Neural cell (in vitro differentiated cells): ENCODE data around the gene GPATCH2L. TPM values are rescaled to one million over a fixed set of nuclear protein-coding genes. Genes with fewer than 3 reads are reported as not detected.

Experiments used
- H2AFZ ChIP-seq: fragments of 200-600, 300-800 bp; sonication (generic), shearing (Covaris generic); 2 replicates; pipeline ENCODE4 v1.6.0; 2014; ENCODE audit warnings: low read depth, mild to moderate bottlenecking, antibody characterized with exemption, low read length, moderate library complexity
- H3F3A ChIP-seq: fragments of 200-600 bp; shearing (Covaris generic); 2 replicates; pipeline ENCODE4 v1.6.1; 2016; ENCODE audit warnings: mild to moderate bottlenecking, moderate library complexity, mixed read lengths, antibody characterized with exemption, low read length; ENCODE audit not compliant: insufficient read depth, poor library complexity, severe bottlenecking
- H3K27ac ChIP-seq: fragments of 200-600, 300-800 bp; sonication (generic), shearing (Covaris generic); 2 replicates; pipeline ENCODE4 v1.5.1; 2014; ENCODE audit warnings: mild to moderate bottlenecking, low read length, moderate library complexity
- H3K27me3 ChIP-seq: fragments of 300-800, 200-600 bp; sonication (generic), shearing (Covaris generic); 2 replicates; pipeline ENCODE4 v1.6.0; 2014; ENCODE audit warnings: mild to moderate bottlenecking, low read depth, low read length, moderate library complexity; ENCODE audit not compliant: insufficient read depth
- H3K36me3 ChIP-seq: fragments of 300-800, 200-600 bp; sonication (generic), shearing (Covaris generic); 2 replicates; pipeline ENCODE4 v1.5.1; 2014; ENCODE audit warnings: mild to moderate bottlenecking, antibody characterized with exemption, low read length, moderate library complexity; ENCODE audit not compliant: insufficient read depth
- H3K4me2 ChIP-seq: fragments of 300-800, 200-600 bp; sonication (generic), shearing (Covaris generic); 2 replicates; pipeline ENCODE4 v1.6.0; 2014; ENCODE audit warnings: mild to moderate bottlenecking, low read length
- H3K4me3 ChIP-seq: fragments of 300-800, 200-600 bp; sonication (generic), shearing (Covaris generic); 2 replicates; pipeline ENCODE4 v1.5.1; 2014; ENCODE audit warnings: mild to moderate bottlenecking, low read length, moderate library complexity
- H3K79me2 ChIP-seq: fragments of 200-600 bp; shearing (Covaris generic); replicated peaks from 2 replicates; pipeline ENCODE4 v1.6.0; 2014; ENCODE audit warnings: mild to moderate bottlenecking, low read length, moderate library complexity; ENCODE audit not compliant: insufficient read depth
- H3K9ac ChIP-seq: fragments of 300-800, 200-600 bp; sonication (generic), shearing (Covaris generic); 2 replicates; pipeline ENCODE4 v1.6.1; 2016; ENCODE audit warnings: mild to moderate bottlenecking, low read length, mixed read lengths
- H3K9me2 ChIP-seq: fragments of 200-600 bp; shearing (Covaris generic); 2 replicates; pipeline ENCODE4 v1.6.1; 2016; ENCODE audit warnings: mild to moderate bottlenecking, low read length, mixed read lengths; ENCODE audit not compliant: insufficient read depth
- H3K9me3 ChIP-seq: fragments of 200-600, 300-800 bp; sonication (generic), shearing (Covaris generic); 2 replicates; pipeline ENCODE4 v1.6.1; 2016; ENCODE audit warnings: mild to moderate bottlenecking, mixed run types, low read length, moderate library complexity, mixed read lengths
- H4K20me1 ChIP-seq: fragments of 200-600 bp; shearing (Covaris generic); 2 replicates; pipeline ENCODE4 v1.6.1; 2016; ENCODE audit warnings: mild to moderate bottlenecking, mixed run types; ENCODE audit not compliant: insufficient read depth
- EP300 ChIP-seq: fragments of 450-650 bp; conservative IDR thresholded peaks from 2 replicates; pipeline ENCODE4 v1.6.1; 2014; ENCODE audit warnings: antibody characterized with exemption, mild to moderate bottlenecking, moderate library complexity; ENCODE audit not compliant: poor library complexity, severe bottlenecking
- EZH2 ChIP-seq: fragments of 200-600, 300-800 bp; shearing (Covaris generic), sonication (generic); IDR thresholded peaks from 2 replicates; pipeline ENCODE4 v1.6.1; 2014; ENCODE audit warnings: antibody characterized with exemption, low read length, borderline replicate concordance, mild to moderate bottlenecking; ENCODE audit not compliant: insufficient read depth, poor library complexity, severe bottlenecking
- MXI1 ChIP-seq: fragments of 450-650 bp; conservative IDR thresholded peaks from 2 replicates; pipeline ENCODE4 v1.6.1; 2014; ENCODE audit warnings: antibody characterized with exemption, mild to moderate bottlenecking; ENCODE audit not compliant: poor library complexity, severe bottlenecking
- POLR2AphosphoS5 ChIP-seq: IDR thresholded peaks from 2 replicates; pipeline ENCODE4 v1.6.1; 2012
- RAD21 ChIP-seq: fragments of 450-650 bp; conservative IDR thresholded peaks from 2 replicates; pipeline ENCODE4 v1.6.1; 2014; ENCODE audit warnings: antibody characterized with exemption, mild to moderate bottlenecking, moderate library complexity
- SMC3 ChIP-seq: fragments of 450-650 bp; conservative IDR thresholded peaks from 2 replicates; pipeline ENCODE4 v1.6.1; 2014; ENCODE audit warnings: antibody characterized with exemption, mild to moderate bottlenecking, moderate library complexity; ENCODE audit not compliant: poor library complexity
- TAF1 ChIP-seq: IDR thresholded peaks from 2 replicates; pipeline ENCODE4 v1.6.1; 2012; ENCODE audit warnings: low read depth
- polyA plus RNA-seq: library from polyadenylated mRNA; depleted of rRNA; stranded (reverse); fragments of >200 nt; gene quantifications from 2 replicates; pipeline ENCODE4 v1.2.3, GENCODE V29; 2014
- TF ChIP-seq, protein P1 (sequence below): IDR thresholded peaks from 2 replicates; pipeline ENCODE4 v1.6.1; 2012; ENCODE audit warnings: borderline replicate concordance
- TF ChIP-seq, protein P2 (sequence below): fragments of 450-650 bp; IDR thresholded peaks from 2 replicates; pipeline ENCODE4 v1.5.1; 2014; ENCODE audit warnings: antibody characterized with exemption, mild to moderate bottlenecking, moderate library complexity; ENCODE audit not compliant: poor library complexity, severe bottlenecking

Gene GPATCH2L
- polyA plus RNA-seq, 1 donor from 2014 or later: 49.6 TPM

- Histone ChIP-seq H3F3A (no peaks in the 10 kb centered on the region), H3K9ac (no peak overlapping the region), H3K27ac (no peak overlapping the region), H3K9me2 (no peaks in the 10 kb centered on the region), H3K4me2 (no peak overlapping the region), H3K79me2 (no peaks in the 10 kb centered on the region), H3K9me3 (no peaks in the 10 kb centered on the region), H2AFZ (no peak overlapping the region), H3K27me3 (no peaks in the 10 kb centered on the region), H3K4me3 (no peak overlapping the region), H4K20me1 (no peaks in the 10 kb centered on the region), H3K36me3 (no peaks in the 10 kb centered on the region)
- TF ChIP-seq, protein P1, sequence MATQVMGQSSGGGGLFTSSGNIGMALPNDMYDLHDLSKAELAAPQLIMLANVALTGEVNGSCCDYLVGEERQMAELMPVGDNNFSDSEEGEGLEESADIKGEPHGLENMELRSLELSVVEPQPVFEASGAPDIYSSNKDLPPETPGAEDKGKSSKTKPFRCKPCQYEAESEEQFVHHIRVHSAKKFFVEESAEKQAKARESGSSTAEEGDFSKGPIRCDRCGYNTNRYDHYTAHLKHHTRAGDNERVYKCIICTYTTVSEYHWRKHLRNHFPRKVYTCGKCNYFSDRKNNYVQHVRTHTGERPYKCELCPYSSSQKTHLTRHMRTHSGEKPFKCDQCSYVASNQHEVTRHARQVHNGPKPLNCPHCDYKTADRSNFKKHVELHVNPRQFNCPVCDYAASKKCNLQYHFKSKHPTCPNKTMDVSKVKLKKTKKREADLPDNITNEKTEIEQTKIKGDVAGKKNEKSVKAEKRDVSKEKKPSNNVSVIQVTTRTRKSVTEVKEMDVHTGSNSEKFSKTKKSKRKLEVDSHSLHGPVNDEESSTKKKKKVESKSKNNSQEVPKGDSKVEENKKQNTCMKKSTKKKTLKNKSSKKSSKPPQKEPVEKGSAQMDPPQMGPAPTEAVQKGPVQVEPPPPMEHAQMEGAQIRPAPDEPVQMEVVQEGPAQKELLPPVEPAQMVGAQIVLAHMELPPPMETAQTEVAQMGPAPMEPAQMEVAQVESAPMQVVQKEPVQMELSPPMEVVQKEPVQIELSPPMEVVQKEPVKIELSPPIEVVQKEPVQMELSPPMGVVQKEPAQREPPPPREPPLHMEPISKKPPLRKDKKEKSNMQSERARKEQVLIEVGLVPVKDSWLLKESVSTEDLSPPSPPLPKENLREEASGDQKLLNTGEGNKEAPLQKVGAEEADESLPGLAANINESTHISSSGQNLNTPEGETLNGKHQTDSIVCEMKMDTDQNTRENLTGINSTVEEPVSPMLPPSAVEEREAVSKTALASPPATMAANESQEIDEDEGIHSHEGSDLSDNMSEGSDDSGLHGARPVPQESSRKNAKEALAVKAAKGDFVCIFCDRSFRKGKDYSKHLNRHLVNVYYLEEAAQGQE: no peak
- no peak for TF ChIP-seq POLR2AphosphoS5
Measured at GRCh38 chr14:76252471-76252870, 100.7 kb downstream of the GPATCH2L start.

- Histone ChIP-seq H3K27ac (no peak overlapping the region), H3K79me2 (no peaks in the 10 kb centered on the region), H3K36me3 (no peaks in the 10 kb centered on the region), H3K9me2 (no peaks in the 10 kb centered on the region), H3K4me3 (no peak overlapping the region), H2AFZ (no peak overlapping the region), H3K9me3 (no peaks in the 10 kb centered on the region), H3K4me2 (no peak overlapping the region), H3K27me3 (no peaks in the 10 kb centered on the region), H3K9ac (no peak overlapping the region), H4K20me1 (no peaks in the 10 kb centered on the region), H3F3A (no peaks in the 10 kb centered on the region)
- TF ChIP-seq, protein P2, sequence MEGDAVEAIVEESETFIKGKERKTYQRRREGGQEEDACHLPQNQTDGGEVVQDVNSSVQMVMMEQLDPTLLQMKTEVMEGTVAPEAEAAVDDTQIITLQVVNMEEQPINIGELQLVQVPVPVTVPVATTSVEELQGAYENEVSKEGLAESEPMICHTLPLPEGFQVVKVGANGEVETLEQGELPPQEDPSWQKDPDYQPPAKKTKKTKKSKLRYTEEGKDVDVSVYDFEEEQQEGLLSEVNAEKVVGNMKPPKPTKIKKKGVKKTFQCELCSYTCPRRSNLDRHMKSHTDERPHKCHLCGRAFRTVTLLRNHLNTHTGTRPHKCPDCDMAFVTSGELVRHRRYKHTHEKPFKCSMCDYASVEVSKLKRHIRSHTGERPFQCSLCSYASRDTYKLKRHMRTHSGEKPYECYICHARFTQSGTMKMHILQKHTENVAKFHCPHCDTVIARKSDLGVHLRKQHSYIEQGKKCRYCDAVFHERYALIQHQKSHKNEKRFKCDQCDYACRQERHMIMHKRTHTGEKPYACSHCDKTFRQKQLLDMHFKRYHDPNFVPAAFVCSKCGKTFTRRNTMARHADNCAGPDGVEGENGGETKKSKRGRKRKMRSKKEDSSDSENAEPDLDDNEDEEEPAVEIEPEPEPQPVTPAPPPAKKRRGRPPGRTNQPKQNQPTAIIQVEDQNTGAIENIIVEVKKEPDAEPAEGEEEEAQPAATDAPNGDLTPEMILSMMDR: no peak
- TF ChIP-seq EP300: no peak
- no peak for TF ChIP-seq TAF1
- no peak for TF ChIP-seq MXI1
- no peak for TF ChIP-seq EZH2
- TF ChIP-seq, protein P1: no peak
- no peak for TF ChIP-seq SMC3
- no peak for TF ChIP-seq RAD21
- no peak for TF ChIP-seq POLR2AphosphoS5
Measured at GRCh38 chr14:76253111-76253510, 101.4 kb downstream of the GPATCH2L start.
